Kidney capillary endothelial cell (primary cell): Measurements from ENCODE around the gene SLC38A11.

Experiments
- DNase-seq: peaks from one replicate; pipeline ENCODE4 v3.0.0-alpha.2; 2018; ENCODE audit warnings: low spot score

Gene SLC38A11

GRCh38 chr2:164969909-164970690, 14.8 kb upstream of the SLC38A11 start:
- no peak for DNase-seq

GRCh38 chr2:164967781-164968228, 12.5 kb upstream of the SLC38A11 start:
- no peak for DNase-seq

- no peak for DNase-seq
Observed at GRCh38 chr2:164967361-164967760, 12.0 kb upstream of the SLC38A11 start.

DNA sequence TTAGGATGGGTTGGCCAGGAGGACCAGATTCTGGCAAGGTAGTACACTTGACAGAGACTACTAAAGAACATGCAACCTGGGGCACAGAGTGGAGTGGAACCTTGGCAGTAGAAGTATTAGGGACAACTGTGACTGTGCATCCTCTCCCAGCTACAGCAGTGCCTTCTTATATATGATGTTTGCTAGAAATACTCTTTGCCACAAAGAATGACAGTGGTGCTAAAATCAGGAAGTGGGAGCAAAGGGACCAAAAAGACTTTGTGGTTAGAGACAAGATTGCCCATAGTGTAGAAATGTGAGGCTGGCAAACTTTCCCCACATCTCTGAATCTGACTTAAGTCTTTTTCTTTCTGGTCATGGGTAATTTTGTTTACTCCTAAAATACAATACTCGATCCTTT, 9.4 kb upstream of the SLC38A11 start:
- no peak for DNase-seq

DNA sequence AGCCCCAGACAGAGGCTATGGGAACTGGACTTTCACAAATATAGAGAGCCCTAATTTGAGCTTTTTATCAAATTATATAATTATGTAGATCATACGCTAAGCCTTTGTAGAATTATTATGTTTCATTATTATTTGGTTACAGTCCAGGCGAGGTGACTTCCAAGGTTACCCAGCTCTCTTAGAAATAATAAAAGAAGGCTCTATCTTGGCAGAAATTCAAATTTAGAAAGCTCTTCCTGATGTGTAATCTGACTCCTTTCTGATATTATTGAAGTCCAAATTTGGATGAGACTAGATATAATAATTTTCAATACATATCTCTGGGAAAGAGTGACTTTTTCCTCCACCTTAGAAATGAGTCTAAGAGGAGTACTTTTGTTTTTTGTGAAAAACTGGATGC, 4.8 kb upstream of the SLC38A11 start:
- no peak for DNase-seq

GRCh38 chr2:164954186-164954585, 1.1 kb downstream of the SLC38A11 start:
- no peak for DNase-seq

- no peak for DNase-seq
Observed at GRCh38 chr2:164953279-164953678, 2.0 kb downstream of the SLC38A11 start.

DNA sequence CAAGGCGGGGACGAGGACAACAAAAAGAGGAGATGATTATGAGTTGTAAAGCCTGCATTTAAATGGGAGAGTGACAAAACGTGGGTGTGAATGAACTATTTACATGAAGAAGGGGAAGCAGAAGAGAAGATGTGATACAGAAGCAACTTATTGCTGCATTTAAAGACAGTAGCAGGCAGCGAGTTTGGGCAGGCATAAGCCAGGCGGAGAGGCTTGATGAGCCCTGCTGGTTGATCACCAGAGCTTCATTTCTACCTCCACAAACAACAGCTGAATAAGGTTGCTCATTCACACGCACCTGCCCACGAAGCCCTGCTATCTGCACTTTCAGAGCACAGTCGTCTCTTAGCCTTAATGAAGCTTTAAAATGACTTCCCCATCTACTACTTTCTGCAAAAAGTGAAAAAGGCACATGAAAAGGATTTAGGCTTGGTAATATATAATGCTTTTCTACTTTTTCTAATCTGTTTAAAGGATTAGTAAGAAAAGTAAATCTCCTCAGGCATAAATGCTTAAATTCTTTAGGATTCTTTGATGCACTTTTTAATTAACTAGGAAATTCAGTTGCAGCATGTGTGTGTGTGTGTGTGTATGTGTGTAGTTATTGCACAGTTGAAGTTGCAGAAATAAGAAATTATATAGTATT, 3.1 kb downstream of the SLC38A11 start:
- DNase-seq, result no peak

DNA sequence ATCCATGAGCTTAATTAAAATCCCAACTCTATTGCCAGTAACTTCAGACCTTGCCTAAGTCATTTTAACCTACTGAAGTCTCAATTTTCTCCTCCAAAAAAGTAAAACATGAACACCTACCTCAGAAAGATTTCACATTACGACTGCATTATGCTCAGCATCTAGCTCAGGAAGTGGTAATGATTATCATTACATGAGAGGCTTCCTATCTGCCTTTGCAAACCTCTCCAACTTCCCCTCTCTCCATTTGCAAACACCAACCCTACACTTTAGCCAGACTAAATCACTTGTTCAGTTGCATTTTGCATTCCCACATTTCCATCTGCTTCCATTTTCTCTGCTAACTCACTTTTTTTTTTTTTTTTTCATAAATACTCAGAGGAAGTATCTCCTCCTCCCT, 6.8 kb downstream of the SLC38A11 start:
- no peak for DNase-seq

DNA sequence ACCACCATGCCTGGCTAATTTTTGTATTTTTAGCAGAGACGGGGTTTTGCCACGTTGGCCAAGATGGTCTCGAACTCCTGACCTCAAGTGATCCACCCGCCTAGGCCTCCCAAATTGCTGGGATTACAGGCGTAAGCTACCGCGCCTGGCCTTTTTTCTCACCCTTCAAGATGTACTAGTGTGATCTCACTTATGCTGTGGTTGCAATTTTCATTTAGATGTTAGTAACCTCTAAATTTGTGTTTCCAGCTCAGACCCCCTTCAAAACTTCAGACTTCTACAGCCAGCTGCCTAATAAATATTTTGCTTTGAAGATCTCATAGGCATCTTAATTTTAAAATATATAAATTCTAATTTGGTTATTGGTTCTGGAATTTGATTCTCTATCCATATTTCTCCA, 8.0 kb downstream of the SLC38A11 start:
- no peak for DNase-seq

- no peak for DNase-seq
Observed at GRCh38 chr2:164943289-164943688, 12.0 kb downstream of the SLC38A11 start.

DNA sequence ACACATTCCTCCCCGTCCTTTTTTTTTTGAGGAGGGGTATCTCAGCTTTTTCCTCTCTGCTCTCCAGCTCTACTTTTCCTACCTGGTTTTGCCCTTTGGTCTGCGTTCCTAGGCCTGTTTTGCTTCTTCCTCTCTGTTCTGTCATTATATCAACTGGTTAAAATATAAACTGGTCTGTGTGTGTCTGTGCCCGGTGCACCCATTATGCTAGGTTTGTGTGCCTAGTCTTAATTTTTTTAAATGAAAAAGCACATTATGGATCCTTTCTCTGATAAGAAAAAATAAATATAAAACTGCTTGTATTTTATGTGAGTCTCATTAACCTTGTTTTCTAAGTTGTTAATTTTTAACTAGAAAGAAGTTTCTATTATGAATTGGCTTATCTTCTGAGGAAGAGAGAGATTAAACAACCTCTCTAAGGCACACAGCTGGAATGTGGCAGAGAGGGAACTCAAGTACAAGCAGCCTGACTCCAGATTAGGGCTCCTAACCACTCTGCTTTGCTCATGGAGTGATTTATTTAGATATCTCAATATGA, 17.4 kb downstream of the SLC38A11 start:
- DNase-seq, result no peak

GRCh38 chr2:164935118-164936101, 19.9 kb downstream of the SLC38A11 start:
- no peak for DNase-seq

GRCh38 chr2:164934401-164935117, 20.8 kb downstream of the SLC38A11 start:
- DNase-seq, result no peak

GRCh38 chr2:164933671-164934189, 21.6 kb downstream of the SLC38A11 start:
- DNase-seq, result no peak

DNA sequence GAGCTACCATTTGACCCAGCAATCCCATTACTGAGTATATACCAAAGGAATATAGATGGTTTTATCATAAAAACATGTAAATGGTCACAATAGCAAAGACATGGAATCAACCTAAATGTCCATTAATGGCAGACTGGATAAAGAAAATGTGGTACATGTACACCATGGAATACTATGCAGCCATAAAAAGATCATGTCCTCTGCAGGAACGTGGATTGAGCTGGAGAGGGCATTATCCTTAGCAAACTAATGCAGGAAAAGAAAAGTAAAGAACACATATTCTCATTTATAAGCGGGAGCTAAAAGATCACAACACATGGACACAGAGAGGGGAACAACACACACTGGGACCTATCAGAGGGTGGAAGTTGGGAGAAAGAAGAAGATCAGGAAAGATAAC, 22.9 kb downstream of the SLC38A11 start:
- no peak for DNase-seq

DNA sequence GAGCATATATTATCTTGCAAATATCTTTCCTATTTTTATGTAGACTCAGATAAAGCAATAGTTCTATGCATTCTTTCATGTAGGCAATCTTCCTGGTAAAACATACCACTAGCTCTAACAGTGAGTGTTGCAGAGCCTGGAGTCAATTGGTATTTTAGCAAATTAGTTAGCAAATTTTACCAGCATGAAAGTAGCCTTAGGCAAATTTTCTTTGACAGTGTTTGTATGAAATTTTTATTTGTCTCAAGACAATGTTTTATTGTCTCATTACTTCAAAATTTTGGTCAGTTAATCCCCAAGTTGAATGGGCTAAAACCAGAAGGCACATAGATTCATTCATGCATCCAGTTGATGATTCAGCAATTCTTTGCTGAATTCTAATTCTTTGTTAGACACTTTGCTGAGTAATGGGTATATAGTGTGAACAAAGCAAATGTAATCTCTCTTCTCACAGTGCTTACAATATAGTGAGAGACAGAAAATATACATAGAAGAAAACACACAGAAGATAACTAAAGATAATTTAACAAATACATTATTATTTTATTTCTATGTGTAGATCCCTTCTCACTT, 27.1 kb downstream of the SLC38A11 start:
- DNase-seq, result no peak

DNA sequence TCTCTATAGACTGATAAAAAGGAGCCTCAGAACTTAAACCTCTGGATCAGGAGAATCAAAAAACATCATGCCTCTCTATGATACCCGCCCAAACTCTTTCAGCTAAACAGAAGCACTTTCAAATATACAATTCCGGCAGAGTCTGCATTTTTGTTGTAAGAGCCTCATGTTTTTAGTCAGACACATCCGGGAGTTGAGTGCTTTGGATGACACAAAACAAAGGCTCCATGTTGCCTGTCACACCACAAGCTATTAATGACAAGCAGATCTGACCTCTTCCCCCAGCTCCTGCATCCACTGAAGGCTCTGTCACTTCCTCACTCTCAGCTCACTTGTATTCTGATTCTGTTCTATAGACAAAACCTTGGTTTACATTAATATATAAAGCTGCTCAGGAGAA, 33.2 kb downstream of the SLC38A11 start:
- DNase-seq, result peak; percentile 58

DNA sequence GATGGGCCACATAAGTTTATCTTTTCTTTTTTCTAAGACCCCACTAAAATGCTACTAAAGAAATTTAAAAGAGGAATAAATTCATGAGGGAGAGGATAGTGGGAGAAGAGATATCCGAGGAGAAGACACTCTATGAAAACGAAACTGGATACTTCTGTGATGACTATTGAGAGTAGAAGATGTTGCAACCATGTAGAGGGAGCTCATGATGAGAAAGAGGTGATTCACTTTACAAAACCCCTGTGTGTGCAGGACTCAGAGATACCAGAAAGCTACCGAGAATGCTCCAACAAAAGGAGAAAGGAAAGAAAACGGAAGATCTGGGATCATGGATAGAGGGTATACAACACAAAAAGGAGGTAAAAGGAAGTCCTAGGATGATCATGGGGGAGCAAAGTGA, 34.9 kb downstream of the SLC38A11 start:
- no peak for DNase-seq

- no peak for DNase-seq
Observed at GRCh38 chr2:164917296-164917903, 37.9 kb downstream of the SLC38A11 start.
